ENCODE measurements around the gene FBXO42. TPM values are rescaled to one million over a fixed set of nuclear protein-coding genes. Genes with fewer than 3 reads are reported as not detected.
A peak's percentile ranks its signal among the peaks of the same experiment; 100 is the strongest.

Gene FBXO42
- total and polyA plus RNA-seq, 2 of the 13 experiments (the other 11 are each of a cell fraction or from before 2014, with no cell fraction given), result 7.6 to 17.5 TPM

DNA sequence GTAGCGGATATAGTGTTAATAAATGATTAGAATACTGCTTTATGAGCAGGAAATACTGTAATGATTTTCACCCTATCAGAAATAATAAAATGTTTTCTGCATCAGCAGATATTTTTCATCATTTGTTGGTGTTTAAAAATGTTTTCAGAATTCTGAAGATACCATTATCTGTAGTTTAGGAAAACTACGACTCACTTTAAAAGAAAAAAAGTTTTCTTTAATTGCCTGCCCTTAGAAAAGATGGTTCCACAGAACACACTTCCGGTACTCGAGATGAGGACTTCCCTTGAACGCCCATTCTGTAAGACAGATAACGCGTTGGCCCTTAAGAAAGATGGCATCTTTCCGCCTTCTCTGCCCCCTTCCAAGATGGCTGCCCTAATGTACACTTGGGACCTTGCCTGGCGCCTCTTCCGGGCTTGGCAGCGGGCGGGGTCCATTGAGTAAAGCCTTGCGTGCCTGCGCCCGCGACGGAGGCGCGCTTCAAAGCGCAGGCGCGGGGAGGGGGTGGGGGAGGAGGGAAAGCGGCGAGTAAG is 14.5 kb upstream of the FBXO42 start, which contains the start of gene SZRD1 (continued):
- no peak for TF ChIP-seq MAF1 (CRISPR knock-in tag; IDR thresholded peaks at IDR 0.05; ENCODE audit: borderline replicate concordance)
- no peak for TF ChIP-seq ZNF678 (CRISPR knock-in tag; IDR thresholded peaks at IDR 0.05)
- TF ChIP-seq, protein P1, sequence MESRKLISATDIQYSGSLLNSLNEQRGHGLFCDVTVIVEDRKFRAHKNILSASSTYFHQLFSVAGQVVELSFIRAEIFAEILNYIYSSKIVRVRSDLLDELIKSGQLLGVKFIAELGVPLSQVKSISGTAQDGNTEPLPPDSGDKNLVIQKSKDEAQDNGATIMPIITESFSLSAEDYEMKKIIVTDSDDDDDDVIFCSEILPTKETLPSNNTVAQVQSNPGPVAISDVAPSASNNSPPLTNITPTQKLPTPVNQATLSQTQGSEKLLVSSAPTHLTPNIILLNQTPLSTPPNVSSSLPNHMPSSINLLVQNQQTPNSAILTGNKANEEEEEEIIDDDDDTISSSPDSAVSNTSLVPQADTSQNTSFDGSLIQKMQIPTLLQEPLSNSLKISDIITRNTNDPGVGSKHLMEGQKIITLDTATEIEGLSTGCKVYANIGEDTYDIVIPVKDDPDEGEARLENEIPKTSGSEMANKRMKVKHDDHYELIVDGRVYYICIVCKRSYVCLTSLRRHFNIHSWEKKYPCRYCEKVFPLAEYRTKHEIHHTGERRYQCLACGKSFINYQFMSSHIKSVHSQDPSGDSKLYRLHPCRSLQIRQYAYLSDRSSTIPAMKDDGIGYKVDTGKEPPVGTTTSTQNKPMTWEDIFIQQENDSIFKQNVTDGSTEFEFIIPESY (CRISPR knock-in tag; IDR thresholded peaks at IDR 0.05), result peak; percentile 7; the same call in 1 of the 2 replicates
- no peak for TF ChIP-seq ZNF296 (CRISPR knock-in tag; conservative IDR thresholded peaks at IDR 0.05)
- TF ChIP-seq, protein P2, sequence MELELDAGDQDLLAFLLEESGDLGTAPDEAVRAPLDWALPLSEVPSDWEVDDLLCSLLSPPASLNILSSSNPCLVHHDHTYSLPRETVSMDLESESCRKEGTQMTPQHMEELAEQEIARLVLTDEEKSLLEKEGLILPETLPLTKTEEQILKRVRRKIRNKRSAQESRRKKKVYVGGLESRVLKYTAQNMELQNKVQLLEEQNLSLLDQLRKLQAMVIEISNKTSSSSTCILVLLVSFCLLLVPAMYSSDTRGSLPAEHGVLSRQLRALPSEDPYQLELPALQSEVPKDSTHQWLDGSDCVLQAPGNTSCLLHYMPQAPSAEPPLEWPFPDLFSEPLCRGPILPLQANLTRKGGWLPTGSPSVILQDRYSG (CRISPR knock-in tag; IDR thresholded peaks at IDR 0.05), result no peak
- peak; percentile 94 for TF ChIP-seq THAP11 (CRISPR knock-in tag; IDR thresholded peaks at IDR 0.05)
- TF ChIP-seq, protein P3, sequence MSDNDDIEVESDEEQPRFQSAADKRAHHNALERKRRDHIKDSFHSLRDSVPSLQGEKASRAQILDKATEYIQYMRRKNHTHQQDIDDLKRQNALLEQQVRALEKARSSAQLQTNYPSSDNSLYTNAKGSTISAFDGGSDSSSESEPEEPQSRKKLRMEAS (IDR thresholded peaks at IDR 0.05), result 0 out of 2 replicates have a peak, but pooled peaks have one; percentile 61
- TF ChIP-seq RFX1 (IDR thresholded peaks at IDR 0.05), result no peak
- TF ChIP-seq ZNF766 (CRISPR knock-in tag; IDR thresholded peaks at IDR 0.05; ENCODE audit: borderline replicate concordance), result no peak
- TF ChIP-seq ZNF264 (CRISPR knock-in tag; IDR thresholded peaks at IDR 0.05), result no peak
- TF ChIP-seq, protein P4, sequence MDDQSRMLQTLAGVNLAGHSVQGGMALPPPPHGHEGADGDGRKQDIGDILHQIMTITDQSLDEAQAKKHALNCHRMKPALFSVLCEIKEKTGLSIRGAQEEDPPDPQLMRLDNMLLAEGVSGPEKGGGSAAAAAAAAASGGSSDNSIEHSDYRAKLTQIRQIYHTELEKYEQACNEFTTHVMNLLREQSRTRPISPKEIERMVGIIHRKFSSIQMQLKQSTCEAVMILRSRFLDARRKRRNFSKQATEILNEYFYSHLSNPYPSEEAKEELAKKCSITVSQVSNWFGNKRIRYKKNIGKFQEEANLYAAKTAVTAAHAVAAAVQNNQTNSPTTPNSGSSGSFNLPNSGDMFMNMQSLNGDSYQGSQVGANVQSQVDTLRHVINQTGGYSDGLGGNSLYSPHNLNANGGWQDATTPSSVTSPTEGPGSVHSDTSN (CRISPR knock-in tag; IDR thresholded peaks at IDR 0.05; ENCODE audit: borderline replicate concordance), result no peak
- no peak for TF ChIP-seq ZNF557 (CRISPR knock-in tag; IDR thresholded peaks at IDR 0.05)
- no peak for TF ChIP-seq NFATC3 (CRISPR knock-in tag; IDR thresholded peaks at IDR 0.05)
- no peak for TF ChIP-seq THYN1 (CRISPR knock-in tag; IDR thresholded peaks at IDR 0.05; ENCODE audit: borderline replicate concordance, low read depth)
- no peak for TF ChIP-seq ZNF775 (CRISPR knock-in tag; IDR thresholded peaks at IDR 0.05; ENCODE audit: borderline replicate concordance)
- no peak for TF ChIP-seq NPAS2 (CRISPR knock-in tag; IDR thresholded peaks at IDR 0.05; ENCODE audit: borderline replicate concordance)
- TF ChIP-seq, protein P5, sequence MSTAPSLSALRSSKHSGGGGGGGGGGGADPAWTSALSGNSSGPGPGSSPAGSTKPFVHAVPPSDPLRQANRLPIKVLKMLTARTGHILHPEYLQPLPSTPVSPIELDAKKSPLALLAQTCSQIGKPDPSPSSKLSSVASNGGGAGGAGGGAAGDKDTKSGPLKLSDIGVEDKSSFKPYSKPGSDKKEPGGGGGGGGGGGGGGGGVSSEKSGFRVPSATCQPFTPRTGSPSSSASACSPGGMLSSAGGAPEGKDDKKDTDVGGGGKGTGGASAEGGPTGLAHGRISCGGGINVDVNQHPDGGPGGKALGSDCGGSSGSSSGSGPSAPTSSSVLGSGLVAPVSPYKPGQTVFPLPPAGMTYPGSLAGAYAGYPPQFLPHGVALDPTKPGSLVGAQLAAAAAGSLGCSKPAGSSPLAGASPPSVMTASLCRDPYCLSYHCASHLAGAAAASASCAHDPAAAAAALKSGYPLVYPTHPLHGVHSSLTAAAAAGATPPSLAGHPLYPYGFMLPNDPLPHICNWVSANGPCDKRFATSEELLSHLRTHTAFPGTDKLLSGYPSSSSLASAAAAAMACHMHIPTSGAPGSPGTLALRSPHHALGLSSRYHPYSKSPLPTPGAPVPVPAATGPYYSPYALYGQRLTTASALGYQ (CRISPR knock-in tag; IDR thresholded peaks at IDR 0.05), result no peak
- TF ChIP-seq ZNF749 (CRISPR knock-in tag; IDR thresholded peaks at IDR 0.05; ENCODE audit: borderline replicate concordance), result no peak
- no peak for TF ChIP-seq RFXAP (CRISPR knock-in tag; IDR thresholded peaks at IDR 0.05; ENCODE audit: borderline replicate concordance)
- no peak for TF ChIP-seq ZNF781 (CRISPR knock-in tag; IDR thresholded peaks at IDR 0.05; ENCODE audit: borderline replicate concordance, not compliant biosample characterization)
- no peak for TF ChIP-seq ZNF660 (CRISPR knock-in tag; IDR thresholded peaks at IDR 0.05; ENCODE audit: borderline replicate concordance, low read depth)
- TF ChIP-seq, protein P6, sequence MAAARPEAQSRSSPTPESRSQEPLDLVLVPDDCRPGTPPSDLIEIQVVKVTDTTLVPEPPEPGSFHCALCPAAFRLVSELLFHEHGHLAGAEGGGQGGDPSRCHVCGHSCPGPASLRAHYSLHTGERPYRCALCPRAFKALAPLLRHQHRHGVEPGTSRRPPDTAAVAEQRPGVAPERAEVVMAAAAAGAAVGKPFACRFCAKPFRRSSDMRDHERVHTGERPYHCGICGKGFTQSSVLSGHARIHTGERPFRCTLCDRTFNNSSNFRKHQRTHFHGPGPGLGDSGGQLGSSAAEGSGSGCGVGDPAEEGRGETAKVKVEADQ (CRISPR knock-in tag; IDR thresholded peaks at IDR 0.05; ENCODE audit: borderline replicate concordance), result no peak
- TF ChIP-seq ZNF761 (CRISPR knock-in tag; conservative IDR thresholded peaks at IDR 0.05), result no peak
- TF ChIP-seq ZNF24 (IDR thresholded peaks at IDR 0.05), result no peak
